A673 (cell line): ENCODE data around the gene SNX27. TPM values are rescaled to one million over a fixed set of nuclear protein-coding genes. Genes with fewer than 3 reads are reported as not detected.

ENCODE experiments used
- BruUV-seq: library from RNA; stranded (reverse); fragments of 400-500 nt; replicated peaks from 2 replicates; lab custom pipeline; 2021; lab: Mats Ljungman, UMichigan
- CTCF ChIA-PET: fragments of 300-600 bp; sonication (Branson Sonifier 250); formaldehyde crosslinking; loops from one replicate; lab custom pipeline; 2022; ENCODE audit warnings: antibody characterized with exemption; lab: Charles Lee
- POLR2A ChIA-PET: fragments of 300-600 bp; sonication (Branson Sonifier 250); formaldehyde crosslinking; loops from one replicate; lab custom pipeline; 2022; ENCODE audit warnings: antibody characterized with exemption; ENCODE audit not compliant: low non-redundant PET; lab: Charles Lee
- DNase-seq: peaks from one replicate; pipeline ENCODE4 v3.0.0-alpha.2; 2015; ENCODE audit warnings: low spot score
- H3K27ac ChIP-seq: fragments of 200-600 bp; sonication (generic); 2 replicates; pipeline ENCODE4 v1.5.1; 2016; ENCODE audit warnings: mixed run types, low read depth, mild to moderate bottlenecking, mixed read lengths, antibody characterized with exemption, low read length; ENCODE audit not compliant: poor library complexity, severe bottlenecking
- H3K27me3 ChIP-seq: fragments of 200-600 bp; sonication (generic); replicated peaks from 2 replicates; pipeline ENCODE4 v1.6.1; 2017; ENCODE audit warnings: mixed run types, low read depth, mild to moderate bottlenecking, mixed read lengths, antibody characterized with exemption, low read length; ENCODE audit not compliant: insufficient read depth, poor library complexity
- H3K36me3 ChIP-seq: fragments of 200-600 bp; sonication (generic); 2 replicates; pipeline ENCODE4 v1.6.1; 2016; ENCODE audit warnings: mixed run types, mild to moderate bottlenecking, mixed read lengths, antibody characterized with exemption, low read length; ENCODE audit not compliant: insufficient read depth, poor library complexity, severe bottlenecking
- H3K4me1 ChIP-seq: fragments of 200-600 bp; sonication (generic); 2 replicates; pipeline ENCODE4 v1.6.1; 2017; ENCODE audit warnings: mixed run types, mild to moderate bottlenecking, mixed read lengths, antibody characterized with exemption, low read length; ENCODE audit not compliant: insufficient read depth, poor library complexity, severe bottlenecking
- H3K4me3 ChIP-seq: fragments of 200-600 bp; sonication (generic); 2 replicates; pipeline ENCODE4 v1.5.1; 2016; ENCODE audit warnings: low read depth, mixed run types, mild to moderate bottlenecking, mixed read lengths, low read length; ENCODE audit not compliant: poor library complexity, severe bottlenecking
- H3K9me3 ChIP-seq: fragments of 200-600 bp; sonication (generic); 2 replicates; pipeline ENCODE4 v1.6.1; 2016; ENCODE audit warnings: mixed run types, low read depth, mild to moderate bottlenecking, mixed read lengths, antibody characterized with exemption, low read length; ENCODE audit not compliant: poor library complexity, severe bottlenecking
- CTCF ChIP-seq: fragments of 300-800, 200-600 bp; sonication (generic); conservative IDR thresholded peaks from 2 replicates; pipeline ENCODE4 v1.5.1; 2017; ENCODE audit warnings: low read depth, mild to moderate bottlenecking, antibody characterized with exemption, low read length, moderate library complexity, mixed read lengths
- EZH2 ChIP-seq: fragments of 200-600 bp; sonication (generic); IDR thresholded peaks from 2 replicates; pipeline ENCODE4 v1.6.1; 2017; ENCODE audit warnings: borderline replicate concordance, low read depth, mild to moderate bottlenecking, mixed read lengths, antibody characterized with exemption, low read length; ENCODE audit not compliant: poor library complexity, severe bottlenecking
- intact Hi-C: fragments of 100-400 bp; cut with micrococcal nuclease; formaldehyde crosslinking; loops from one replicate; pipeline ENCODE4 v1.10.0; 2022; ENCODE audit not compliant: unreplicated experiment
- total RNA-seq: library from RNA; stranded (reverse); gene quantifications from 2 replicates; pipeline ENCODE4 v1.2.3, GENCODE V29; 2021

Gene SNX27
- total RNA-seq, 1 experiment from 2014 or later = 45.9 TPM

- peaks cover 81% of the 10 kb centered on the region for H3K27me3 ChIP-seq
- no peak for DNase-seq
- peaks cover 15% of the 10 kb centered on the region for H3K4me1 ChIP-seq
- H3K36me3 ChIP-seq = no peaks in the 10 kb centered on the region
- ChIA-PET POLR2A (no interaction called here), CTCF (no interaction called here)
- no TSS peak for BruUV-seq
- H3K27ac ChIP-seq = no peak overlapping the region
- no peak for TF ChIP-seq EZH2
- TF ChIP-seq CTCF = no peak
- H3K4me3 ChIP-seq = no peak overlapping the region
- H3K9me3 ChIP-seq = no peaks in the 10 kb centered on the region
- intact Hi-C loops = no loop called here
Observed at GRCh38 chr1:151718666-151719065, 106.8 kb downstream of the SNX27 start.

GRCh38 chr1:151720125-151720524 is 108.3 kb downstream of the SNX27 start:
- Histone ChIP-seq H3K4me1 (peaks cover 15% of the 10 kb centered on the region), H3K9me3 (no peaks in the 10 kb centered on the region), H3K36me3 (no peaks in the 10 kb centered on the region), H3K27ac (no peak overlapping the region), H3K27me3 (peaks cover 84% of the 10 kb centered on the region), H3K4me3 (no peak overlapping the region)
- ChIA-PET POLR2A (no interaction called here), CTCF (no interaction called here)
- TF ChIP-seq EZH2 = no peak
- TF ChIP-seq CTCF = no peak
- BruUV-seq = no TSS peak
- DNase-seq = no peak
- intact Hi-C loops = no loop called here

GRCh38 chr1:151720554-151720953 is 108.7 kb downstream of the SNX27 start:
- Histone ChIP-seq H3K4me1 (peaks cover 15% of the 10 kb centered on the region), H3K27ac (no peak overlapping the region), H3K4me3 (peak overlapping the region; percentile 3), H3K9me3 (no peaks in the 10 kb centered on the region), H3K36me3 (no peaks in the 10 kb centered on the region), H3K27me3 (peaks cover 82% of the 10 kb centered on the region)
- POLR2A ChIA-PET = no interaction called here
- CTCF ChIA-PET = no interaction called here
- TF ChIP-seq EZH2 = no peak
- intact Hi-C loops = no loop called here
- no TSS peak for BruUV-seq
- DNase-seq = no peak
